Thymus (tissue), 11 donors: ENCODE results near the gene DGAT2. TPM values are rescaled to one million over a fixed set of nuclear protein-coding genes. Genes with fewer than 3 reads are reported as not detected.

Source experiments
- DNase-seq, 9 donors: peaks; one replicate each; pipeline ENCODE4 v3.0.0-alpha.2; 2013; ENCODE audit warnings: low spot score in 9 of 9, low read depth in 6 of 9, missing footprints in 1 of 9
- H3K27ac ChIP-seq, 2 donors: one replicate each; pipeline ENCODE4 v1.5.1; 2013; ENCODE audit warnings: control low read depth in 1 of 2, low read depth in 1 of 2, low read length in 1 of 2, mild to moderate bottlenecking in 1 of 2, moderate library complexity in 1 of 2
- H3K27me3 ChIP-seq, 2 donors: one replicate each; pipeline ENCODE4 v1.5.1; 2013; ENCODE audit warnings: low read length in 1 of 2; ENCODE audit not compliant: control insufficient read depth in 2 of 2, insufficient read depth in 1 of 2
- H3K36me3 ChIP-seq, 2 donors: one replicate each; pipeline ENCODE4 v1.5.1; 2013; ENCODE audit warnings: low read length in 1 of 2, mild to moderate bottlenecking in 1 of 2, moderate library complexity in 1 of 2; ENCODE audit not compliant: control insufficient read depth in 2 of 2, insufficient read depth in 2 of 2
- H3K4me1 ChIP-seq, 2 donors: one replicate each; pipeline ENCODE4 v1.5.1; 2013; ENCODE audit warnings: low read length in 2 of 2; ENCODE audit not compliant: control insufficient read depth in 2 of 2, insufficient read depth in 2 of 2
- H3K4me3 ChIP-seq, 2 donors: one replicate each; pipeline ENCODE4 v1.5.1; 2013; ENCODE audit warnings: low read length in 2 of 2, control low read depth in 1 of 2, mild to moderate bottlenecking in 1 of 2
- H3K9me3 ChIP-seq, 2 donors: one replicate each; pipeline ENCODE4 v1.5.1; 2013; ENCODE audit warnings: low read length in 1 of 2, mild to moderate bottlenecking in 1 of 2; ENCODE audit not compliant: control insufficient read depth in 2 of 2, insufficient read depth in 1 of 2
- WGBS: extraction: QIAGEN DNeasy Blood & Tissue Kit; methylation state at CpG from one replicate; pipeline ENCODE4 v1.1.7; 2013; 5-methylcytosine and 5-hydroxymethylcytosine counted together
- polyA plus RNA-seq: library from polyadenylated mRNA; stranded (reverse); fragments of 200-250 nt; gene quantifications from one replicate; pipeline ENCODE4 v1.2.3, GENCODE V29; 2013
- total RNA-seq: library from RNA; stranded (reverse); fragments of 120-200 nt; gene quantifications from one replicate; pipeline ENCODE4 v1.2.4, GENCODE V29; 2013
- donor health status: healthy.

DGAT2 gene
- total and polyA plus RNA-seq, 2 donors = 5.3 to 8.5 TPM

DNA sequence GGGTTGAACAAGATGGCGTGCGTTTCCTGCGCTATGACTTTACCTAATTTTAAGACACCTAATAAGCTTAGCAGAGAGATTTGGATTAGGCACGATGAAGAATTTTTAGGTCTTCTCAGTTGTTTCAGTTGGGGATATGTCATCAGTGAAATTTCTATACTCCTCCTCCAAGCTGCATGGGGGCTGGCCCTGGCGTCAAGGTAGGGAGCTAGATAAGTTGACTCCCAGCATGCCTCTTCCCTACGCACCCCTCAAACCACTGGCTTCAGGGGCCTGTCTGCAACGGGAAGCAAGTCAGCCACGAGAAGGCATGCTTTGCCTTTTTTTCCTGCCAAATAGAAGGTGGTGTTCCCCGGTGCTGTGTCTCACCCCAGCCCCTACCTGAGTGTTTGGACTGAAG lies 13.3 kb downstream of the DGAT2 start:
- H3K4me1 ChIP-seq = peaks cover 0 to 5% of the 10 kb centered on the region in 2 donors
- 93% methylated on average over 9 of the region's 9 CpGs for WGBS
- DNase-seq = no peak
- H3K9me3 ChIP-seq = no peaks in the 10 kb centered on the region
- H3K36me3 ChIP-seq = no peaks in the 10 kb centered on the region
- H3K4me3 ChIP-seq = no peak overlapping the region
- H3K27me3 ChIP-seq = no peaks in the 10 kb centered on the region
- no peak overlapping the region for H3K27ac ChIP-seq

DNA sequence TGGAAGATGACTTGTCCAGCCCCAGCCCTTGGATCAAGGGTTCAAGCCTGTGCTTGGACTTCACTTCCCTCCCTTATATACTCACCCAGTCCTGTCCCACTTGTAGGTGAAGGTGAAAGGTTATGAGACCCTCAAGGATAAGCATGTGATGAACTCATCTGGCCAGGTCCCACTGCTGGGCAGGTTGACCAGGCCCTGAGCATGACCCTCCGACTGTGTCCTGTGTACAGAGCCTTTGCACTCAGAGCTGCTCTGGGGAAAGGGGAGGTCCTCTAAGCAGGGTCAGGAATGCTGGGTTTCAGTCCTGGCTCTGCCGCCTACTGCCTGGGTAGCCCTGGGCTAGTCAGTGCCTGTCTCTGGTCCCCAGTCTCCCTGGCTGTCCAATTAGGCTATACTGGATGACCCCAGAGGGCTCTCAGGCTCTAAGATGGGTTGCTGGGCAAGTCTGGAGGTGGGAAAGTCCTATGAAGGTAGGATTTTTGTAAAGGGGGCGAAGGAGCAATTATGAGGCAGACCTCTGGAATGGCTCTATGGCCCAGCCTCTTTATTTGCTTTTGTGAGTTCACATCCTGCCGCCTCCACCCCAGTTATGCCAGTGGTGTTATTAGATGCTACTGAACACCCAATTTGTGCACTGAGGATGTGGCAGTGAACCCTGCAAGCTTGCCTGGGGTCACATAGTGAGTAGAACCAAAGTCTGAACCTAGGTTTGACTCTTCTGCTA lies 14.1 kb downstream of the DGAT2 start:
- Histone ChIP-seq H3K27me3 (no peaks in the 10 kb centered on the region), H3K36me3 (no peaks in the 10 kb centered on the region), H3K27ac (no peak overlapping the region), H3K4me3 (no peak overlapping the region), H3K4me1 (peaks cover 0 to 5% of the 10 kb centered on the region in 2 donors), H3K9me3 (no peaks in the 10 kb centered on the region)
- no peak for DNase-seq
- 98% methylated on average over 4 of the region's 4 CpGs for WGBS

DNA sequence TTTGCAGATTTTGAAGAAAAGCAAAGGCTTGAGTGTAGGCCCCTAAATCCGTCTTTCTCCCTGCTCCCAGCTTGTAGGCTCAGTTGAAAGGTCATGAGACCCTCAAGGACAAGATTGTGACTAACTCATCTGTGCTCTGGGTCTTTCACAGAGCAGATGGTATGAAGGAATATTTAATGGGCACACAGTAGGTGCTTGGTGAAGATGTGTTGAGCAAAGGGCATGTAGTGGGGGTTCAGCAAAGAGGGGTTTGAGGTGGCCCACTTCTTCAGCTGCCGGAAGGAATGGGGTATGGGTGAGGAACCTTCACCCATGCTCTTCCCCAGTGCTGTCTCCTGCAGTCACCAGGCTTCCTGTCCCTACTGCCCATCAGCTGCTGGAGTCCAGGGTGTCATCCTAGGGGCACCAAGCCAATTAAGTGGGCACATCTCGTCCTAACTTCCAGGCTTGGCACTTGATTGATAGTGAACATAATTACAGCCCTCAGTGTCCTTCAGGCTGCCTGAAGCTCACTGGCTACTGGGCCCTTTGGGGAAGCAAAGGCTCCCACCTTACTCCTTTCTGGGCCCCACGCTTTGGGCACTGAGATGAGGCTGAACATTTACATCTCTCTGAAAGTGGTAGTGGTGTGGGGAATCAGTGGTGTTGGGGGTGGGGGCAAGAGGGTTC lies 15.0 kb downstream of the DGAT2 start:
- Histone ChIP-seq H3K4me3 (no peak overlapping the region), H3K36me3 (no peaks in the 10 kb centered on the region), H3K9me3 (no peaks in the 10 kb centered on the region), H3K4me1 (peaks cover 0 to 5% of the 10 kb centered on the region in 2 donors), H3K27me3 (no peaks in the 10 kb centered on the region), H3K27ac (no peak overlapping the region)
- WGBS = 98% methylated on average over 4 of the region's 4 CpGs
- DNase-seq = no peak

DNA sequence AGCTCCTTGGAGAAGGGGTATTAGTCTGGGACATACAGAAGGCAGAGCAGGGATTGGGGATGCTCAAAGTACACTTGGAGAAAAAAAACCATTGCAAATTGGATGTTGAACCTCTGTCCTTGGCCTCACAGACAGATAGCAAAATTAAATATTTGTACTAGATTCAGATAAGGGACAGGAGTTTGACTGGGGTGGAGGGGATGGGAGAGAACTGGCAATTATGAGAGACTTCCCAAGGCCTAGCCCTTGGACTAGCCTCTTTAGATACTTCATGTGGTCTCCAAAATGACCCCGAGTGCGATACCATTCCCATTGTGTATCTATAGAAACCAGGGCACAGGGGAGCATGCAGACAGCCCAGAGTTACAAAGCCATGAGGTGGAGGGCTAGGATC lies 15.5 kb downstream of the DGAT2 start:
- Histone ChIP-seq H3K4me3 (no peak overlapping the region), H3K27ac (no peak overlapping the region), H3K27me3 (no peaks in the 10 kb centered on the region), H3K9me3 (no peaks in the 10 kb centered on the region), H3K4me1 (peaks cover 0 to 5% of the 10 kb centered on the region in 2 donors), H3K36me3 (no peaks in the 10 kb centered on the region)
- DNase-seq = no peak
- WGBS = 98% methylated on average over 2 of the region's 2 CpGs

GRCh38 chr11:75784506-75784905 lies 15.9 kb downstream of the DGAT2 start:
- 100% methylated on average over 1 of the region's 1 CpG for WGBS
- no peak for DNase-seq
- no peaks in the 10 kb centered on the region for H3K36me3 ChIP-seq
- H3K4me3 ChIP-seq = no peak overlapping the region
- H3K4me1 ChIP-seq = peaks cover 0 to 5% of the 10 kb centered on the region in 2 donors
- no peaks in the 10 kb centered on the region for H3K9me3 ChIP-seq
- H3K27me3 ChIP-seq = no peaks in the 10 kb centered on the region
- H3K27ac ChIP-seq = no peak overlapping the region

GRCh38 chr11:75785187-75785586 lies 16.6 kb downstream of the DGAT2 start:
- no peaks in the 10 kb centered on the region for H3K36me3 ChIP-seq
- H3K9me3 ChIP-seq = no peaks in the 10 kb centered on the region
- no peak overlapping the region for H3K4me3 ChIP-seq
- H3K27ac ChIP-seq = no peak overlapping the region
- peaks cover 0 to 5% of the 10 kb centered on the region in 2 donors for H3K4me1 ChIP-seq
- no peaks in the 10 kb centered on the region for H3K27me3 ChIP-seq
- DNase-seq = no peak
- 94% methylated on average over 4 of the region's 4 CpGs for WGBS

GRCh38 chr11:75786101-75786736 lies 17.6 kb downstream of the DGAT2 start:
- DNase-seq = no peak
- WGBS = 98% methylated on average over 8 of the region's 8 CpGs
- Histone ChIP-seq H3K9me3 (no peaks in the 10 kb centered on the region), H3K27ac (no peak overlapping the region), H3K27me3 (no peaks in the 10 kb centered on the region), H3K4me1 (peaks cover 0 to 5% of the 10 kb centered on the region in 2 donors), H3K4me3 (no peak overlapping the region), H3K36me3 (no peaks in the 10 kb centered on the region)

- no peak overlapping the region for H3K27ac ChIP-seq
- no peaks in the 10 kb centered on the region for H3K27me3 ChIP-seq
- peaks cover 0 to 2% of the 10 kb centered on the region in 2 donors for H3K4me1 ChIP-seq
- H3K36me3 ChIP-seq = no peaks in the 10 kb centered on the region
- H3K9me3 ChIP-seq = no peaks in the 10 kb centered on the region
- DNase-seq = no peak
- 97% methylated on average over 3 of the region's 3 CpGs for WGBS
- H3K4me3 ChIP-seq = no peak overlapping the region
These were observed 20.9 kb downstream of the DGAT2 start for GRCh38 chr11:75789521-75789920.

DNA sequence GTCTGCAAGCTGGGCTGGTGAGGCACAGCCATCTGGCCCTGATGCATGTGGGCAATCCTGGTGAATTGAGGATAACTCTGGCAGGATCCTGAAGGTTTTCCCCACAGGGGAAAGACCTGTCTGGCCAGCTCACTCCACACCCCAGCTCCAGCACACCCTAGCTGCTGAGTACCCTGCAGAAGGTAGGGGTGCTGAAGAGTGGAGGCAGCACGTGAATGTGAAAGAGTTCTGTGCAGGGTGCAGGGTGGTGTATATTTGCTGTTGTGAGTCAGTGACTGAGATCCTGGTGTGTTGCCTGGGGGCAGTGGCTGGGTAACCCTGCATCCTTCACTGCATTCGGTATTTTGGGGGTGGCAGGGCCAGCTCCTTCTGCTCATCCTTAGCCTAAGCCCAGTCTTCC lies 22.4 kb downstream of the DGAT2 start:
- Histone ChIP-seq H3K27ac (no peak overlapping the region), H3K36me3 (no peaks in the 10 kb centered on the region), H3K4me3 (no peak overlapping the region), H3K4me1 (peaks cover 0 to 2% of the 10 kb centered on the region in 2 donors), H3K9me3 (no peaks in the 10 kb centered on the region), H3K27me3 (no peaks in the 10 kb centered on the region)
- 95% methylated on average over 2 of the region's 2 CpGs for WGBS
- DNase-seq = no peak
